SH-SY5Y (cell line): Measurements from ENCODE around the gene WIF1.

Source experiments
- GATA2 ChIP-seq: IDR thresholded peaks from 2 replicates; pipeline ENCODE4 v1.6.1; 2011; ENCODE audit warnings: mild to moderate bottlenecking, low read depth, low read length
- GATA3 ChIP-seq: IDR thresholded peaks from 2 replicates; pipeline ENCODE4 v1.6.1; 2011; ENCODE audit warnings: low read depth, mild to moderate bottlenecking, low read length, moderate library complexity

DNA sequence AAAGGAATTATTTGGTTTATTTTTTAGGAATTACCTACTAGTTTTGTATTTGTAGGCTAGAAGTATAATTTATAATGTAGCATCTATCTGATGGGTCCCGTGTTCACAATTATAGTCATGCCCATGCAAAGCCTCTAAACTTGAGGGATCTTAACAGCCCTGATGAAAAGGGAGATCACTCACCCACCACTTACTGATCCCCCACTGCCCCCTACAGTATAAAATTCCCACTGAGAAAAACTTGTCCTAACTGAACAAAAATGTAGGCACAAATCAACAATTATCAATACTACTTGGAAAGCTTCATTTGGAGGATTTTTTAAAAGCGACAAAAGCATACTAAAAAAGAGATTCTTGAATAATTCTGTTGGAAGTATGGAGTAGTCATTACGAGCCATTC lies 21.0 kb downstream of the WIF1 start:
- TF ChIP-seq GATA3 (no peak), GATA2 (no peak)
